BJ (cell line): ENCODE measurements around the gene PTPRK. TPM values are rescaled to one million over a fixed set of nuclear protein-coding genes. Genes with fewer than 3 reads are reported as not detected.

ENCODE experiments used
- CTCF ChIA-PET: fragments of 350-600 bp; formaldehyde crosslinking; extraction: SDS; loops from one replicate; lab custom pipeline; 2021; ENCODE audit warnings: antibody characterized with exemption, inconsistent platforms; lab: Yijun Ruan, JAX
- POLR2A ChIA-PET: fragments of 300-600 bp; sonication (Branson Sonifier 250); formaldehyde crosslinking; extraction: SDS; loops from one replicate; lab custom pipeline; 2021; ENCODE audit warnings: antibody characterized with exemption; lab: Charles Lee
- DNase-seq: peaks from one replicate; pipeline ENCODE4 v3.0.0-alpha.2; 2011; ENCODE audit warnings: low read depth
- H3K27me3 ChIP-seq: 2 replicates; pipeline ENCODE4 v1.6.0; 2011; ENCODE audit warnings: low read length; ENCODE audit not compliant: control insufficient read depth, insufficient read depth
- H3K36me3 ChIP-seq: 2 replicates; pipeline ENCODE4 v1.5.1; 2011; ENCODE audit warnings: low read length; ENCODE audit not compliant: control insufficient read depth, insufficient read depth
- H3K4me3 ChIP-seq: 2 replicates; pipeline ENCODE4 v1.5.1; 2011; ENCODE audit warnings: low read depth, mild to moderate bottlenecking, control low read depth, low read length
- polyA plus RNA-seq: library from polyadenylated mRNA; depleted of rRNA; stranded (reverse); fragments of >200 nt; gene quantifications from 2 replicates; pipeline ENCODE4 v1.2.3, GENCODE V29; 2011
- TF ChIP-seq, protein P1 (sequence below): IDR thresholded peaks from 2 replicates; pipeline ENCODE4 v1.5.1; 2011; ENCODE audit warnings: low read depth, mild to moderate bottlenecking, control low read depth, inconsistent platforms, low read length, moderate library complexity; ENCODE audit not compliant: insufficient read depth

PTPRK gene
- polyA plus RNA-seq, 1 experiment: 18.5 TPM

- no peaks in the 10 kb centered on the region for H3K36me3 ChIP-seq
- POLR2A ChIA-PET: no interaction called here
- no peak overlapping the region for H3K4me3 ChIP-seq
- DNase-seq: no peak
- H3K27me3 ChIP-seq: no peaks in the 10 kb centered on the region
- CTCF ChIA-PET: no interaction called here
- TF ChIP-seq, protein P1, sequence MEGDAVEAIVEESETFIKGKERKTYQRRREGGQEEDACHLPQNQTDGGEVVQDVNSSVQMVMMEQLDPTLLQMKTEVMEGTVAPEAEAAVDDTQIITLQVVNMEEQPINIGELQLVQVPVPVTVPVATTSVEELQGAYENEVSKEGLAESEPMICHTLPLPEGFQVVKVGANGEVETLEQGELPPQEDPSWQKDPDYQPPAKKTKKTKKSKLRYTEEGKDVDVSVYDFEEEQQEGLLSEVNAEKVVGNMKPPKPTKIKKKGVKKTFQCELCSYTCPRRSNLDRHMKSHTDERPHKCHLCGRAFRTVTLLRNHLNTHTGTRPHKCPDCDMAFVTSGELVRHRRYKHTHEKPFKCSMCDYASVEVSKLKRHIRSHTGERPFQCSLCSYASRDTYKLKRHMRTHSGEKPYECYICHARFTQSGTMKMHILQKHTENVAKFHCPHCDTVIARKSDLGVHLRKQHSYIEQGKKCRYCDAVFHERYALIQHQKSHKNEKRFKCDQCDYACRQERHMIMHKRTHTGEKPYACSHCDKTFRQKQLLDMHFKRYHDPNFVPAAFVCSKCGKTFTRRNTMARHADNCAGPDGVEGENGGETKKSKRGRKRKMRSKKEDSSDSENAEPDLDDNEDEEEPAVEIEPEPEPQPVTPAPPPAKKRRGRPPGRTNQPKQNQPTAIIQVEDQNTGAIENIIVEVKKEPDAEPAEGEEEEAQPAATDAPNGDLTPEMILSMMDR: no peak
Observed at GRCh38 chr6:128239146-128239545, 281.3 kb downstream of the PTPRK start.

DNA sequence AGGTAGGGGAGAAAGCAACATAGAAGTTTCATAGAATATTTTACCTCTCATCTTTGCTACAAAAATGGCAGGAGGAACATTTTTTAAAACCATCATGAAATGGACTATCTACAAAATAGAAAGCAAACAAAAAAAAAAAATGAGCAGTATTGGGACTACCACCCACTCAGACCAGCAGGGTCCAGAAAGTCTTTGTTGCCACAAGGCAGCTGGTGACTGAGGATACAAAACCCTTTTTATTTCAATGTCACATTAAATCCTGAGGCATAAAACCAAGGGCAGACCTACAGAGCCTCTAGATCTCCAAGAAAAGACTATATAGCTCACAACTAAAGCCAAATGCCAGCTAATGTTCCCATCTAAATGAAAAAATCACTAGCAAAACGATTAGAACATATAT, 282.2 kb downstream of the PTPRK start:
- ChIA-PET POLR2A (no interaction called here), CTCF (no interaction called here)
- Histone ChIP-seq H3K4me3 (no peak overlapping the region), H3K36me3 (no peaks in the 10 kb centered on the region), H3K27me3 (no peaks in the 10 kb centered on the region)
- TF ChIP-seq, protein P1: no peak
- no peak for DNase-seq

- Histone ChIP-seq H3K4me3 (no peak overlapping the region), H3K36me3 (no peaks in the 10 kb centered on the region), H3K27me3 (no peaks in the 10 kb centered on the region)
- DNase-seq: no peak
- CTCF ChIA-PET: interaction anchor here (0.6 kb wide), 1 partner anchor 140 kb away, joined by 3 read pairs; no protein-coding TSS in a partner anchor
- TF ChIP-seq, protein P1: no peak
- POLR2A ChIA-PET: interaction anchor here (0.5 kb wide), 1 partner anchor 31 kb away, joined by 4 read pairs; no protein-coding TSS in a partner anchor
Observed at GRCh38 chr6:128235556-128235955, 284.8 kb downstream of the PTPRK start.

DNA sequence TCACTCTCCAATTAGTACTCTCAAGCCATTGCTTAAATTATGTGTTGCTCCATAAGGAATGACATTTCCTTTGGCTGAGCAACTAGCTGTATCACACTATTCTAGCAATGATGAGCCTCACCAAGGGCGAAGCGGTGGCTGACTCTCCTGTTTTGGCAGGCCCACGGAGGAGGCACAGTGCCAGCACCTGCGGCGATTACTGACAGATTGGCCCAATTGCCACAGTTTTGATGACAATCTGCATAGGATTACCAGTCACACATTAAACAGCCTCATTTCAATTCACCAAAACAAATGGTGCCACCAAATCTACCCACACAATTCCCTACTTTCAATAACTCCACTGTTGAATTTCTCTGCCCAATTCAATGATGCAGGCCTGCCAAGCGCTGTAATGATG, 286.9 kb downstream of the PTPRK start:
- no peaks in the 10 kb centered on the region for H3K27me3 ChIP-seq
- ChIA-PET POLR2A (no interaction called here), CTCF (no interaction called here)
- no peaks in the 10 kb centered on the region for H3K36me3 ChIP-seq
- TF ChIP-seq, protein P1: no peak
- DNase-seq: no peak
- H3K4me3 ChIP-seq: no peak overlapping the region

- CTCF ChIA-PET: interaction anchor here (0.6 to 1.5 kb wide), 3 partner anchors 10 to 196 kb away, joined by 3 read pairs; no protein-coding TSS in a partner anchor
- Histone ChIP-seq H3K27me3 (no peaks in the 10 kb centered on the region), H3K36me3 (no peaks in the 10 kb centered on the region), H3K4me3 (no peak overlapping the region)
- TF ChIP-seq, protein P1: no peak
- POLR2A ChIA-PET: no interaction called here
- DNase-seq: no peak
Observed at GRCh38 chr6:128230267-128230989, 290.0 kb downstream of the PTPRK start.
